Measurements from ENCODE around the gene APBA2.
"Not testable (repeated sequence)": the region's sequence is repeated elsewhere in the genome, so short reads cannot be mapped to it uniquely, and the experiment has no call there.

APBA2 gene

GRCh38 chr15:28889871-28890270 lies 4.1 kb downstream of the APBA2 start:
- H3K4me1 ChIP-seq (ENCODE audit: control insufficient read depth in 1 of 2, insufficient read depth in 2 of 2, low read length in 2 of 2) = peaks cover 0 to 15% of the 10 kb centered on the region in 2 donors
- H3K36me3 ChIP-seq (ENCODE audit: control insufficient read depth in 1 of 2, insufficient read depth in 2 of 2, low read length in 2 of 2); H3K4me3 ChIP-seq (ENCODE audit: low read depth in 1 of 2, low read length in 2 of 2); H3K27ac ChIP-seq (ENCODE audit: low read length); H3K9me3 ChIP-seq (ENCODE audit: control insufficient read depth in 1 of 2, low read length in 2 of 2); H3K27me3 ChIP-seq (ENCODE audit: low read depth, low read length): not testable (repeated sequence)

- H3K4me1 ChIP-seq (ENCODE audit: control insufficient read depth in 1 of 2, insufficient read depth in 2 of 2, low read length in 2 of 2) = peaks cover 0 to 11% of the 10 kb centered on the region in 2 donors
- H3K27me3 ChIP-seq (ENCODE audit: low read depth, low read length); H3K9me3 ChIP-seq (ENCODE audit: control insufficient read depth in 1 of 2, low read length in 2 of 2); H3K4me3 ChIP-seq (ENCODE audit: low read depth in 1 of 2, low read length in 2 of 2); H3K27ac ChIP-seq (ENCODE audit: low read length); H3K36me3 ChIP-seq (ENCODE audit: control insufficient read depth in 1 of 2, insufficient read depth in 2 of 2, low read length in 2 of 2): not testable (repeated sequence)
Measured at GRCh38 chr15:28890291-28890690, 4.5 kb downstream of the APBA2 start.

- Histone ChIP-seq H3K9me3 (ENCODE audit: control insufficient read depth in 1 of 2, low read length in 2 of 2) (no peaks in the 10 kb centered on the region), H3K4me1 (ENCODE audit: control insufficient read depth in 1 of 2, insufficient read depth in 2 of 2, low read length in 2 of 2) (peaks cover 0 to 7% of the 10 kb centered on the region in 2 donors), H3K27ac (ENCODE audit: low read length) (no peak overlapping the region), H3K36me3 (ENCODE audit: control insufficient read depth in 1 of 2, insufficient read depth in 2 of 2, low read length in 2 of 2) (no peaks in the 10 kb centered on the region), H3K4me3 (ENCODE audit: low read depth in 1 of 2, low read length in 2 of 2) (no peak overlapping the region), H3K27me3 (ENCODE audit: low read depth, low read length) (no peaks in the 10 kb centered on the region)
Measured at GRCh38 chr15:28890711-28891495, 5.1 kb downstream of the APBA2 start.

GRCh38 chr15:28891588-28891987 lies 5.8 kb downstream of the APBA2 start:
- H3K4me3 ChIP-seq (ENCODE audit: low read depth in 1 of 2, low read length in 2 of 2) = no peak overlapping the region
- H3K27me3 ChIP-seq (ENCODE audit: low read depth, low read length) = no peaks in the 10 kb centered on the region
- H3K36me3 ChIP-seq (ENCODE audit: control insufficient read depth in 1 of 2, insufficient read depth in 2 of 2, low read length in 2 of 2) = no peaks in the 10 kb centered on the region
- no peaks in the 10 kb centered on the region for H3K9me3 ChIP-seq (ENCODE audit: control insufficient read depth in 1 of 2, low read length in 2 of 2)
- peaks cover 0 to 6% of the 10 kb centered on the region in 2 donors for H3K4me1 ChIP-seq (ENCODE audit: control insufficient read depth in 1 of 2, insufficient read depth in 2 of 2, low read length in 2 of 2)
- H3K27ac ChIP-seq (ENCODE audit: low read length) = no peak overlapping the region

- Histone ChIP-seq H3K4me1 (ENCODE audit: control insufficient read depth in 1 of 2, insufficient read depth in 2 of 2, low read length in 2 of 2) (no peaks in the 10 kb centered on the region), H3K27ac (ENCODE audit: low read length) (no peak overlapping the region), H3K27me3 (ENCODE audit: low read depth, low read length) (no peaks in the 10 kb centered on the region), H3K36me3 (ENCODE audit: control insufficient read depth in 1 of 2, insufficient read depth in 2 of 2, low read length in 2 of 2) (no peaks in the 10 kb centered on the region), H3K4me3 (ENCODE audit: low read depth in 1 of 2, low read length in 2 of 2) (no peak overlapping the region), H3K9me3 (ENCODE audit: control insufficient read depth in 1 of 2, low read length in 2 of 2) (no peaks in the 10 kb centered on the region)
Measured at GRCh38 chr15:28892789-28893610, 7.2 kb downstream of the APBA2 start.

GRCh38 chr15:28894631-28895030 lies 8.9 kb downstream of the APBA2 start:
- Histone ChIP-seq H3K36me3 (ENCODE audit: control insufficient read depth in 1 of 2, insufficient read depth in 2 of 2, low read length in 2 of 2) (no peaks in the 10 kb centered on the region), H3K27ac (ENCODE audit: low read length) (no peak overlapping the region)

GRCh38 chr15:28895146-28895545 lies 9.4 kb downstream of the APBA2 start:
- Histone ChIP-seq H3K9me3 (ENCODE audit: control insufficient read depth in 1 of 2, low read length in 2 of 2) (no peaks in the 10 kb centered on the region), H3K36me3 (ENCODE audit: control insufficient read depth in 1 of 2, insufficient read depth in 2 of 2, low read length in 2 of 2) (no peaks in the 10 kb centered on the region), H3K27ac (ENCODE audit: low read length) (no peak overlapping the region), H3K4me1 (ENCODE audit: control insufficient read depth in 1 of 2, insufficient read depth in 2 of 2, low read length in 2 of 2) (no peaks in the 10 kb centered on the region), H3K27me3 (ENCODE audit: low read depth, low read length) (no peaks in the 10 kb centered on the region), H3K4me3 (ENCODE audit: low read depth in 1 of 2, low read length in 2 of 2) (no peak overlapping the region)

More at GRCh38 chr15:28894631-28895030, 8.9 kb downstream of the APBA2 start:
- no peaks in the 10 kb centered on the region for H3K4me1 ChIP-seq (ENCODE audit: control insufficient read depth in 1 of 2, insufficient read depth in 2 of 2, low read length in 2 of 2)
- no peaks in the 10 kb centered on the region for H3K27me3 ChIP-seq (ENCODE audit: low read depth, low read length)
- H3K9me3 ChIP-seq (ENCODE audit: control insufficient read depth in 1 of 2, low read length in 2 of 2) = no peaks in the 10 kb centered on the region
- H3K4me3 ChIP-seq (ENCODE audit: low read depth in 1 of 2, low read length in 2 of 2) = no peak overlapping the region

- Histone ChIP-seq H3K4me1 (ENCODE audit: control insufficient read depth in 1 of 2, insufficient read depth in 2 of 2, low read length in 2 of 2) (no peaks in the 10 kb centered on the region), H3K4me3 (ENCODE audit: low read depth in 1 of 2, low read length in 2 of 2) (no peak overlapping the region), H3K36me3 (ENCODE audit: control insufficient read depth in 1 of 2, insufficient read depth in 2 of 2, low read length in 2 of 2) (no peaks in the 10 kb centered on the region), H3K9me3 (ENCODE audit: control insufficient read depth in 1 of 2, low read length in 2 of 2) (no peaks in the 10 kb centered on the region), H3K27ac (ENCODE audit: low read length) (no peak overlapping the region), H3K27me3 (ENCODE audit: low read depth, low read length) (no peaks in the 10 kb centered on the region)
Measured at GRCh38 chr15:28895566-28895965, 9.8 kb downstream of the APBA2 start.

- Histone ChIP-seq H3K27me3 (ENCODE audit: low read depth, low read length) (no peaks in the 10 kb centered on the region), H3K4me3 (ENCODE audit: low read depth in 1 of 2, low read length in 2 of 2) (no peak overlapping the region), H3K9me3 (ENCODE audit: control insufficient read depth in 1 of 2, low read length in 2 of 2) (no peaks in the 10 kb centered on the region), H3K36me3 (ENCODE audit: control insufficient read depth in 1 of 2, insufficient read depth in 2 of 2, low read length in 2 of 2) (no peaks in the 10 kb centered on the region), H3K4me1 (ENCODE audit: control insufficient read depth in 1 of 2, insufficient read depth in 2 of 2, low read length in 2 of 2) (no peaks in the 10 kb centered on the region), H3K27ac (ENCODE audit: low read length) (no peak overlapping the region)
Measured at GRCh38 chr15:28896951-28897350, 11.2 kb downstream of the APBA2 start.

GRCh38 chr15:28897861-28898585 lies 12.2 kb downstream of the APBA2 start:
- Histone ChIP-seq H3K4me3 (ENCODE audit: low read depth in 1 of 2, low read length in 2 of 2) (no peak overlapping the region), H3K27ac (ENCODE audit: low read length) (no peak overlapping the region), H3K36me3 (ENCODE audit: control insufficient read depth in 1 of 2, insufficient read depth in 2 of 2, low read length in 2 of 2) (no peaks in the 10 kb centered on the region), H3K9me3 (ENCODE audit: control insufficient read depth in 1 of 2, low read length in 2 of 2) (no peaks in the 10 kb centered on the region), H3K27me3 (ENCODE audit: low read depth, low read length) (no peaks in the 10 kb centered on the region), H3K4me1 (ENCODE audit: control insufficient read depth in 1 of 2, insufficient read depth in 2 of 2, low read length in 2 of 2) (no peaks in the 10 kb centered on the region)

GRCh38 chr15:28899061-28899738 lies 13.4 kb downstream of the APBA2 start:
- H3K4me3 ChIP-seq (ENCODE audit: low read depth in 1 of 2, low read length in 2 of 2) = no peak overlapping the region
- no peaks in the 10 kb centered on the region for H3K4me1 ChIP-seq (ENCODE audit: control insufficient read depth in 1 of 2, insufficient read depth in 2 of 2, low read length in 2 of 2)
- H3K27me3 ChIP-seq (ENCODE audit: low read depth, low read length) = no peaks in the 10 kb centered on the region
- no peak overlapping the region for H3K27ac ChIP-seq (ENCODE audit: low read length)
- no peaks in the 10 kb centered on the region for H3K9me3 ChIP-seq (ENCODE audit: control insufficient read depth in 1 of 2, low read length in 2 of 2)
- H3K36me3 ChIP-seq (ENCODE audit: control insufficient read depth in 1 of 2, insufficient read depth in 2 of 2, low read length in 2 of 2) = no peaks in the 10 kb centered on the region
